ENCODE measurements around the gene GPD2. TPM values are rescaled to one million over a fixed set of nuclear protein-coding genes. Genes with fewer than 3 reads are reported as not detected.

The GPD2 gene
- total and polyA plus RNA-seq, 2 of the 8 experiments (the other 6 are each of a cell fraction or from before 2014, with no cell fraction given) = 8.4 to 43.1 TPM

GRCh38 chr2:156590085-156590739, 154.0 kb downstream of the GPD2 start (continued):
- TF ChIP-seq, protein P1, sequence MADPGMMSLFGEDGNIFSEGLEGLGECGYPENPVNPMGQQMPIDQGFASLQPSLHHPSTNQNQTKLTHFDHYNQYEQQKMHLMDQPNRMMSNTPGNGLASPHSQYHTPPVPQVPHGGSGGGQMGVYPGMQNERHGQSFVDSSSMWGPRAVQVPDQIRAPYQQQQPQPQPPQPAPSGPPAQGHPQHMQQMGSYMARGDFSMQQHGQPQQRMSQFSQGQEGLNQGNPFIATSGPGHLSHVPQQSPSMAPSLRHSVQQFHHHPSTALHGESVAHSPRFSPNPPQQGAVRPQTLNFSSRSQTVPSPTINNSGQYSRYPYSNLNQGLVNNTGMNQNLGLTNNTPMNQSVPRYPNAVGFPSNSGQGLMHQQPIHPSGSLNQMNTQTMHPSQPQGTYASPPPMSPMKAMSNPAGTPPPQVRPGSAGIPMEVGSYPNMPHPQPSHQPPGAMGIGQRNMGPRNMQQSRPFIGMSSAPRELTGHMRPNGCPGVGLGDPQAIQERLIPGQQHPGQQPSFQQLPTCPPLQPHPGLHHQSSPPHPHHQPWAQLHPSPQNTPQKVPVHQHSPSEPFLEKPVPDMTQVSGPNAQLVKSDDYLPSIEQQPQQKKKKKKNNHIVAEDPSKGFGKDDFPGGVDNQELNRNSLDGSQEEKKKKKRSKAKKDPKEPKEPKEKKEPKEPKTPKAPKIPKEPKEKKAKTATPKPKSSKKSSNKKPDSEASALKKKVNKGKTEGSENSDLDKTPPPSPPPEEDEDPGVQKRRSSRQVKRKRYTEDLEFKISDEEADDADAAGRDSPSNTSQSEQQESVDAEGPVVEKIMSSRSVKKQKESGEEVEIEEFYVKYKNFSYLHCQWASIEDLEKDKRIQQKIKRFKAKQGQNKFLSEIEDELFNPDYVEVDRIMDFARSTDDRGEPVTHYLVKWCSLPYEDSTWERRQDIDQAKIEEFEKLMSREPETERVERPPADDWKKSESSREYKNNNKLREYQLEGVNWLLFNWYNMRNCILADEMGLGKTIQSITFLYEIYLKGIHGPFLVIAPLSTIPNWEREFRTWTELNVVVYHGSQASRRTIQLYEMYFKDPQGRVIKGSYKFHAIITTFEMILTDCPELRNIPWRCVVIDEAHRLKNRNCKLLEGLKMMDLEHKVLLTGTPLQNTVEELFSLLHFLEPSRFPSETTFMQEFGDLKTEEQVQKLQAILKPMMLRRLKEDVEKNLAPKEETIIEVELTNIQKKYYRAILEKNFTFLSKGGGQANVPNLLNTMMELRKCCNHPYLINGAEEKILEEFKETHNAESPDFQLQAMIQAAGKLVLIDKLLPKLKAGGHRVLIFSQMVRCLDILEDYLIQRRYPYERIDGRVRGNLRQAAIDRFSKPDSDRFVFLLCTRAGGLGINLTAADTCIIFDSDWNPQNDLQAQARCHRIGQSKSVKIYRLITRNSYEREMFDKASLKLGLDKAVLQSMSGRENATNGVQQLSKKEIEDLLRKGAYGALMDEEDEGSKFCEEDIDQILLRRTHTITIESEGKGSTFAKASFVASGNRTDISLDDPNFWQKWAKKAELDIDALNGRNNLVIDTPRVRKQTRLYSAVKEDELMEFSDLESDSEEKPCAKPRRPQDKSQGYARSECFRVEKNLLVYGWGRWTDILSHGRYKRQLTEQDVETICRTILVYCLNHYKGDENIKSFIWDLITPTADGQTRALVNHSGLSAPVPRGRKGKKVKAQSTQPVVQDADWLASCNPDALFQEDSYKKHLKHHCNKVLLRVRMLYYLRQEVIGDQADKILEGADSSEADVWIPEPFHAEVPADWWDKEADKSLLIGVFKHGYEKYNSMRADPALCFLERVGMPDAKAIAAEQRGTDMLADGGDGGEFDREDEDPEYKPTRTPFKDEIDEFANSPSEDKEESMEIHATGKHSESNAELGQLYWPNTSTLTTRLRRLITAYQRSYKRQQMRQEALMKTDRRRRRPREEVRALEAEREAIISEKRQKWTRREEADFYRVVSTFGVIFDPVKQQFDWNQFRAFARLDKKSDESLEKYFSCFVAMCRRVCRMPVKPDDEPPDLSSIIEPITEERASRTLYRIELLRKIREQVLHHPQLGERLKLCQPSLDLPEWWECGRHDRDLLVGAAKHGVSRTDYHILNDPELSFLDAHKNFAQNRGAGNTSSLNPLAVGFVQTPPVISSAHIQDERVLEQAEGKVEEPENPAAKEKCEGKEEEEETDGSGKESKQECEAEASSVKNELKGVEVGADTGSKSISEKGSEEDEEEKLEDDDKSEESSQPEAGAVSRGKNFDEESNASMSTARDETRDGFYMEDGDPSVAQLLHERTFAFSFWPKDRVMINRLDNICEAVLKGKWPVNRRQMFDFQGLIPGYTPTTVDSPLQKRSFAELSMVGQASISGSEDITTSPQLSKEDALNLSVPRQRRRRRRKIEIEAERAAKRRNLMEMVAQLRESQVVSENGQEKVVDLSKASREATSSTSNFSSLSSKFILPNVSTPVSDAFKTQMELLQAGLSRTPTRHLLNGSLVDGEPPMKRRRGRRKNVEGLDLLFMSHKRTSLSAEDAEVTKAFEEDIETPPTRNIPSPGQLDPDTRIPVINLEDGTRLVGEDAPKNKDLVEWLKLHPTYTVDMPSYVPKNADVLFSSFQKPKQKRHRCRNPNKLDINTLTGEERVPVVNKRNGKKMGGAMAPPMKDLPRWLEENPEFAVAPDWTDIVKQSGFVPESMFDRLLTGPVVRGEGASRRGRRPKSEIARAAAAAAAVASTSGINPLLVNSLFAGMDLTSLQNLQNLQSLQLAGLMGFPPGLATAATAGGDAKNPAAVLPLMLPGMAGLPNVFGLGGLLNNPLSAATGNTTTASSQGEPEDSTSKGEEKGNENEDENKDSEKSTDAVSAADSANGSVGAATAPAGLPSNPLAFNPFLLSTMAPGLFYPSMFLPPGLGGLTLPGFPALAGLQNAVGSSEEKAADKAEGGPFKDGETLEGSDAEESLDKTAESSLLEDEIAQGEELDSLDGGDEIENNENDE (IDR thresholded peaks at IDR 0.05; ENCODE audit: insufficient replicate concordance, low read length) = no peak
- no peak for TF ChIP-seq RBBP5 (IDR thresholded peaks at IDR 0.05; ENCODE audit: borderline replicate concordance, low read depth, low read length)
- TF ChIP-seq POU5F1 (IDR thresholded peaks at IDR 0.05; ENCODE audit: low read depth, low read length) = no peak
- TF ChIP-seq JUND (IDR thresholded peaks at IDR 0.05; ENCODE audit: low read length) = no peak
- no peak for TF ChIP-seq JUN (IDR thresholded peaks at IDR 0.05; ENCODE audit: low read depth, low read length)
- no peak for TF ChIP-seq SUZ12 (IDR thresholded peaks at IDR 0.05; ENCODE audit: low read length)
- no peak for TF ChIP-seq YY1 (IDR thresholded peaks at IDR 0.05; ENCODE audit: low read depth, low read length)
- no peak for TF ChIP-seq RFX5 (IDR thresholded peaks at IDR 0.05; ENCODE audit: borderline replicate concordance, low read depth, low read length)
- no peak for TF ChIP-seq ATF3 (IDR thresholded peaks at IDR 0.05; ENCODE audit: insufficient read depth, low read depth, low read length)

Measured in H1 (cell line).